OCI-LY7 (cell line): ENCODE data around the gene ZIC5. TPM values are rescaled to one million over a fixed set of nuclear protein-coding genes. Genes with fewer than 3 reads are reported as not detected.
A peak's percentile ranks its signal among the peaks of the same experiment; 100 is the strongest.

Experiments used
- BruUV-seq: library from RNA; stranded (reverse); fragments of 400-500 nt; replicated peaks from 2 replicates; lab custom pipeline; 2021; lab: Mats Ljungman, UMichigan
- CTCF ChIA-PET: fragments of 300-600 bp; sonication (Branson Sonifier 250); formaldehyde crosslinking; loops from one replicate; lab custom pipeline; 2022; ENCODE audit warnings: antibody characterized with exemption; ENCODE audit not compliant: unreplicated experiment; lab: Charles Lee
- POLR2A ChIA-PET: fragments of 300-600 bp; sonication (Branson Sonifier 250); formaldehyde crosslinking; loops from one replicate; lab custom pipeline; 2022; ENCODE audit warnings: antibody characterized with exemption; lab: Charles Lee
- DNase-seq: peaks from one replicate; pipeline ENCODE4 v3.0.0-alpha.2; 2015; ENCODE audit warnings: low spot score
- H2AFZ ChIP-seq: fragments of 200-600 bp; sonication (generic), shearing (Covaris generic); 2 replicates; pipeline ENCODE4 v1.6.1; 2014; ENCODE audit warnings: mild to moderate bottlenecking, antibody characterized with exemption, low read length, moderate library complexity
- H3K27ac ChIP-seq: fragments of 200-600 bp; sonication (generic); 2 replicates; pipeline ENCODE4 v1.5.1; 2014; ENCODE audit warnings: mixed run types, low read depth, mild to moderate bottlenecking, moderate library complexity, low read length, inconsistent platforms; ENCODE audit not compliant: poor library complexity, severe bottlenecking
- H3K36me3 ChIP-seq: fragments of 200-600 bp; sonication (generic); 2 replicates; pipeline ENCODE4 v1.6.1; 2014; ENCODE audit warnings: mild to moderate bottlenecking, antibody characterized with exemption, low read length, moderate library complexity, mixed read lengths; ENCODE audit not compliant: insufficient read depth
- H3K4me1 ChIP-seq: fragments of 200-600 bp; sonication (generic); 2 replicates; pipeline ENCODE4 v1.5.1; 2014; ENCODE audit warnings: mild to moderate bottlenecking, low read length; ENCODE audit not compliant: insufficient read depth, poor library complexity, severe bottlenecking
- H3K4me2 ChIP-seq: fragments of 200-600 bp; sonication (generic); 2 replicates; pipeline ENCODE4 v1.6.1; 2014; ENCODE audit warnings: mild to moderate bottlenecking, low read length
- H3K4me3 ChIP-seq: fragments of 200-600 bp; sonication (generic); 2 replicates; pipeline ENCODE4 v1.5.1; 2014; ENCODE audit warnings: mild to moderate bottlenecking, low read depth, low read length; ENCODE audit not compliant: poor library complexity, severe bottlenecking
- H3K79me2 ChIP-seq: fragments of 200-600 bp; sonication (generic); 2 replicates; pipeline ENCODE4 v1.6.1; 2016; ENCODE audit warnings: low read depth, mild to moderate bottlenecking, low read length, moderate library complexity, mixed read lengths; ENCODE audit not compliant: insufficient read depth
- H3K9me2 ChIP-seq: fragments of 200-600 bp; sonication (generic); 2 replicates; pipeline ENCODE4 v1.6.1; 2016; ENCODE audit warnings: mild to moderate bottlenecking, low read length, mixed read lengths; ENCODE audit not compliant: insufficient read depth
- H3K9me3 ChIP-seq: fragments of 200-600 bp; sonication (generic); 2 replicates; pipeline ENCODE4 v1.6.1; 2014; ENCODE audit warnings: mild to moderate bottlenecking, mixed run types, low read length, mixed read lengths
- H4K20me1 ChIP-seq: fragments of 200-600 bp; sonication (generic); 2 replicates; pipeline ENCODE4 v1.6.1; 2014; ENCODE audit warnings: mild to moderate bottlenecking, antibody characterized with exemption, low read length, moderate library complexity, mixed read lengths; ENCODE audit not compliant: insufficient read depth
- EZH2phosphoT487 ChIP-seq: fragments of 200-600 bp; sonication (generic); IDR thresholded peaks from 2 replicates; pipeline ENCODE4 v1.6.1; 2018; ENCODE audit warnings: low read depth, borderline replicate concordance, mild to moderate bottlenecking, mixed run types, antibody characterized with exemption, low read length, moderate library complexity, mixed read lengths
- intact Hi-C: fragments of 100-400 bp; cut with micrococcal nuclease; formaldehyde crosslinking; loops from one replicate; pipeline ENCODE4 v1.10.0; 2022; ENCODE audit not compliant: unreplicated experiment
- total RNA-seq, 2 experiments: library from RNA; depleted of rRNA in 1 of 2; stranded (reverse); fragments of >200 nt in 1 of 2; shearing (Covaris generic) in 1 of 2; gene quantifications; 2 replicates each; pipeline ENCODE4 v1.2.3, GENCODE V29; 2014 to 2022
- TF ChIP-seq, protein P1 (sequence below): fragments of 200-600 bp; sonication (generic); conservative IDR thresholded peaks from 2 replicates; pipeline ENCODE4 v1.5.1; 2014; ENCODE audit warnings: mild to moderate bottlenecking, antibody characterized with exemption, low read length, moderate library complexity, mixed read lengths

The ZIC5 gene
- total RNA-seq, 2 experiments from 2014 or later: not detected

DNA sequence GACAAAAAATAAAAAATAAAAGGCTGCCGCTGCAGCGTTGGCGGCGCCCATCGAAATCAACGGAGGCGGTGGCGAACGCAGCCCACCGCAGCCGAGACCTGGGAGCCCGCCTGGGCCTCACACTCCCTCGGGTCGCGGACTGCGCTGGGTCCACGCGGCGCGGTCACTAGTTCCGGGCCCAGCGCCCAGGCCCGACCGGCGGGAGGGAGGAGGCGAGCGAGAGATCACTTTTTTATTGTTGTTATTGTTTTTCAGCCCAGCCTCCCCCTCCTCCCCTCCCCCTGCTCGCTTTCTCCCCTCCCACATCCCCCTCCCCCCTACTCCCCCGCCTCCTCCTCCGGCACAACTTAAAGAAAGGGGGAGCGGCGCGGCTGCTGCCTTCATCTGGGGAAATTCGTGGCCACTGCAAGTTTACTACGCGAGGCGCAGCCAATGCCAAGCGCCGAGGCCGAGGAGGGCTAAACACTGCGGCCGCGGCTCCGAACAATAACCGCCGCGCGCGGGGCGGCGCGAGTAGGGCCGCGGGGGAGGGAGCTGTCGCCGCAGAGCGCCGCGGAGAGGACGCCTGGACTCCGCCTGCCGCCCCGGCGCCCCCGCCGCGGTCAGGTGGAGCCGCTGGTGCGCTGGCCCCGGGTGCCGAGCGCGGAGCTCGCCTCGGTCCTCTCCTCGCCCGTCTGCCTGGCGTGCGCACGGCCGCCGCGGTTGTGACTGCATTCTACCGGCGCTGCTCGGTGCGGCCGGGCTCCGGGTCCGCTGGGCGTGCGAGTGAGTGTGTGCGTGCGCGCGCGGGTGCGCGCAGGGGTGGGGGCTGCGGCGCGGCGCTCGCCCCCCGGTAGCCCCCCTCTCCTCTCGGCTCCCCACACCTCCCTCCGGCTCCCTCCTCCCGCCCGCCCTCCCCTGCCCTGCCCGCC, 9.5 kb upstream of the ZIC5 start:
- Histone ChIP-seq H3K9me2 (no peaks in the 10 kb centered on the region), H2AFZ (no peak overlapping the region), H3K9me3 (no peaks in the 10 kb centered on the region), H3K4me3 (no peak overlapping the region), H4K20me1 (no peaks in the 10 kb centered on the region), H3K4me2 (no peak overlapping the region), H3K79me2 (no peaks in the 10 kb centered on the region), H3K4me1 (no peaks in the 10 kb centered on the region), H3K36me3 (no peaks in the 10 kb centered on the region), H3K27ac (no peak overlapping the region)
- ChIA-PET POLR2A (no interaction called here), CTCF (no interaction called here)
- DNase-seq: no peak
- TF ChIP-seq, protein P1, sequence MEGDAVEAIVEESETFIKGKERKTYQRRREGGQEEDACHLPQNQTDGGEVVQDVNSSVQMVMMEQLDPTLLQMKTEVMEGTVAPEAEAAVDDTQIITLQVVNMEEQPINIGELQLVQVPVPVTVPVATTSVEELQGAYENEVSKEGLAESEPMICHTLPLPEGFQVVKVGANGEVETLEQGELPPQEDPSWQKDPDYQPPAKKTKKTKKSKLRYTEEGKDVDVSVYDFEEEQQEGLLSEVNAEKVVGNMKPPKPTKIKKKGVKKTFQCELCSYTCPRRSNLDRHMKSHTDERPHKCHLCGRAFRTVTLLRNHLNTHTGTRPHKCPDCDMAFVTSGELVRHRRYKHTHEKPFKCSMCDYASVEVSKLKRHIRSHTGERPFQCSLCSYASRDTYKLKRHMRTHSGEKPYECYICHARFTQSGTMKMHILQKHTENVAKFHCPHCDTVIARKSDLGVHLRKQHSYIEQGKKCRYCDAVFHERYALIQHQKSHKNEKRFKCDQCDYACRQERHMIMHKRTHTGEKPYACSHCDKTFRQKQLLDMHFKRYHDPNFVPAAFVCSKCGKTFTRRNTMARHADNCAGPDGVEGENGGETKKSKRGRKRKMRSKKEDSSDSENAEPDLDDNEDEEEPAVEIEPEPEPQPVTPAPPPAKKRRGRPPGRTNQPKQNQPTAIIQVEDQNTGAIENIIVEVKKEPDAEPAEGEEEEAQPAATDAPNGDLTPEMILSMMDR: no peak
- no peak for TF ChIP-seq EZH2phosphoT487
- no TSS peak for BruUV-seq
- intact Hi-C loops: no loop called here

DNA sequence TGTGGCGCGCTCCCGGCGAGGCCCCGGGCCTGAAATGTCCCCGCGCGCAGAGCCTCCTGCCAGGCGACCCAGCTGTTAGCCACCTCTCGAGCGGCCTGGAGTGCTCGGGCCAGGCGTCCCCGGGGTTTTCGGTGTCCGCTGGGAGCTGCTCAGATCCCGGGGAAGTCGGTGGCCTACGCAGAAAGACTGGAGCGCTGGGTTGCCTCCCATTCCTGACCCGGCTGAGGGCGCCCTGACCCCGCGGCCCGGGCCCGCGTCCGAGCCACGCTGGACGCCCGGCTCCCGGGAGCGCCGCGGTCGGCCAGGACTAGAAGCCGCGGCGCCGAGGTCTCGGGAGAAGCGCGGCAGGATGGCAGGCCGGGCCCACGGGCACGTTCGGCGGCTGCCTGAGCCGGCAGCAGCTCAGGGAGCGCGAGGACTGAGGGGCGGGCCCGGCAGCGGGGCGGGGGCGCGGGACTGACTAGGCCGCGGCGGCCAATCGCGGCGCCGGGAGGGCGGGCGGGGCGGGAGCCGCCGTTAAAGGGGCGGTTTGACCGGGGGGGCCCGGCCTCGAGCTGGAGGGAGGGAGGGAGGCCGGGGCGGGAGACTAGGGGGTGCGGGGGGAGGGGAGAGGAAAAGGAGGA, 8.7 kb upstream of the ZIC5 start:
- Histone ChIP-seq H3K9me3 (no peaks in the 10 kb centered on the region), H3K4me2 (no peak overlapping the region), H3K4me1 (no peaks in the 10 kb centered on the region), H3K4me3 (no peak overlapping the region), H3K79me2 (no peaks in the 10 kb centered on the region), H2AFZ (no peak overlapping the region), H3K36me3 (no peaks in the 10 kb centered on the region), H3K27ac (no peak overlapping the region), H4K20me1 (no peaks in the 10 kb centered on the region), H3K9me2 (no peaks in the 10 kb centered on the region)
- DNase-seq: peak; percentile 16
- no peak for TF ChIP-seq EZH2phosphoT487
- TF ChIP-seq, protein P1: no peak
- intact Hi-C loops: no loop called here
- POLR2A ChIA-PET: no interaction called here
- no TSS peak for BruUV-seq
- CTCF ChIA-PET: no interaction called here
